Stomach (tissue), 19 donors: ENCODE measurements around the gene DAZAP2. TPM values are rescaled to one million over a fixed set of nuclear protein-coding genes. Genes with fewer than 3 reads are reported as not detected.

Experiments
- DNase-seq, 2 donors: peaks; one replicate each; pipeline versions ENCODE4 v3.0.0 to v3.0.0-alpha.2; 2013 to 2019
- H3K27ac ChIP-seq, 5 donors: fragments of 200-600 bp in 4 of 5; sonication (generic) in 4 of 5; one replicate each; pipeline ENCODE4 v1.5.1; 2013 to 2019; ENCODE audit warnings: mild to moderate bottlenecking in 1 of 5, moderate library complexity in 1 of 5
- H3K27me3 ChIP-seq, 3 donors: fragments of 200-600 bp; sonication (generic); one replicate each; pipeline ENCODE4 v1.5.1; 2017 to 2019; ENCODE audit warnings: mixed run types in 1 of 3
- H3K36me3 ChIP-seq, 4 donors: fragments of 200-600 bp; sonication (generic); 1 replicate in 3 of 4; 2 replicates in 1 of 4; pipeline ENCODE4 v1.5.1; 2016 to 2019
- H3K4me1 ChIP-seq, 4 donors: fragments of 200-600 bp; sonication (generic); one replicate each; pipeline ENCODE4 v1.5.1; 2016 to 2019
- H3K4me3 ChIP-seq, 4 donors: fragments of 200-600 bp; sonication (generic) in 3 of 4; one replicate each; pipeline ENCODE4 v1.5.1; 2016 to 2019; ENCODE audit warnings: mild to moderate bottlenecking in 1 of 4
- H3K9me3 ChIP-seq, 4 donors: fragments of 200-600 bp; sonication (generic); one replicate each; pipeline ENCODE4 v1.5.1; 2016 to 2019
- EP300 ChIP-seq: sonication (generic); formaldehyde crosslinking; IDR thresholded peaks from one replicate; pipeline ENCODE4 v1.6.1; 2017; ENCODE audit warnings: antibody characterized with exemption
- POLR2A ChIP-seq, 4 donors: fragments of 450-650 bp; IDR thresholded peaks; one replicate each; pipeline ENCODE4 v1.6.1; 2016; ENCODE audit warnings: antibody characterized with exemption in 4 of 4, control low read depth in 2 of 4, mild to moderate bottlenecking in 1 of 4, moderate library complexity in 1 of 4
- POLR2AphosphoS5 ChIP-seq, 3 donors: sonication (generic); formaldehyde crosslinking; IDR thresholded peaks; one replicate each; pipeline ENCODE4 v1.6.1; 2016; ENCODE audit warnings: antibody characterized with exemption in 3 of 3
- WGBS, 5 donors: extraction: QIAGEN DNeasy Blood & Tissue Kit in 3 of 5; methylation state at CpG; one replicate each; pipeline versions ENCODE4 v1.1.5 to v1.1.7; 2013 to 2018; 5-methylcytosine and 5-hydroxymethylcytosine counted together
- intact Hi-C: fragments of 100-400 bp; cut with DNase I; formaldehyde crosslinking; loops from one replicate; pipeline ENCODE4 v1.15.1; 2023; ENCODE audit warnings: low total_unique reads
- long read RNA-seq, 10 donors: transcript quantifications; one replicate each; lab custom pipeline, GENCODE V29; 2026
- polyA plus RNA-seq, 3 donors: library from polyadenylated mRNA; stranded (reverse); fragments of 200-250 nt; gene quantifications; one replicate each; pipeline ENCODE4 v1.2.3, GENCODE V29; 2013
- total RNA-seq, 5 donors: library from RNA; depleted of rRNA; stranded (reverse); fragments of >200 nt; gene quantifications; one replicate each; pipeline versions ENCODE4 v1.1.0 to v1.2.3, GENCODE V29; 2014 to 2016
- TF ChIP-seq, protein P1 (sequence below), 7 experiments: fragments of 450-650 bp in 4 of 7; fragments of 200-600 bp in 3 of 7; sonication (generic) in 3 of 7; IDR thresholded peaks; one replicate each; pipeline ENCODE4 v1.5.1; 2016 to 2019; ENCODE audit warnings: antibody characterized with exemption in 7 of 7, control low read depth in 2 of 7, mild to moderate bottlenecking in 1 of 7
- donor health status: healthy with polysubstance abuse.
- donor health status: Bipolar disorder and iron deficiency.
- donor health status: healthy.

DAZAP2 gene, protein sequence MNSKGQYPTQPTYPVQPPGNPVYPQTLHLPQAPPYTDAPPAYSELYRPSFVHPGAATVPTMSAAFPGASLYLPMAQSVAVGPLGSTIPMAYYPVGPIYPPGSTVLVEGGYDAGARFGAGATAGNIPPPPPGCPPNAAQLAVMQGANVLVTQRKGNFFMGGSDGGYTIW
- total RNA-seq (100 to 1,000 TPM in 3 of 5 donors, 10 to 100 TPM in 2; 37.4 to 149 (median 144) TPM), polyA plus RNA-seq (100 to 1,000 TPM; 141 to 547 (median 311) TPM)
- long read RNA-seq, donor 1, transcript DAZAP2-214 (2 exons, 3,664 nt): minor isoform, 7 of 33 reads
- long read RNA-seq, donor 1, transcript DAZAP2-201 (4 exons, 2,598 nt): major isoform, 26 of 33 reads
- long read RNA-seq, donor 1, partial matches to known transcripts: 0 of 33 reads
- long read RNA-seq, donor 1, other reads (novel, unspliced or antisense): 0 of 33 reads
- long read RNA-seq, donor 2, transcript DAZAP2-214 (2 exons, 3,664 nt): minor isoform, 19 of 87 reads
- long read RNA-seq, donor 2, transcript DAZAP2-201 (4 exons, 2,598 nt): major isoform, 47 of 87 reads
- long read RNA-seq, donor 2, partial matches to known transcripts: 18 of 87 reads
- long read RNA-seq, donor 2, other reads (novel, unspliced or antisense): 0 of 87 reads
- long read RNA-seq, donor 3, transcript DAZAP2-201 (4 exons, 2,598 nt): major isoform, 29 of 33 reads
- long read RNA-seq, donor 3, partial matches to known transcripts: 0 of 33 reads
- long read RNA-seq, donor 3, other reads (novel, unspliced or antisense): 0 of 33 reads
- long read RNA-seq, donor 4, transcript DAZAP2-201 (4 exons, 2,598 nt): major isoform, 9 of 11 reads
- long read RNA-seq, donor 4, partial matches to known transcripts: 0 of 11 reads
- long read RNA-seq, donor 4, other reads (novel, unspliced or antisense): 0 of 11 reads
- long read RNA-seq, donor 5, transcript DAZAP2-201 (4 exons, 2,598 nt): major isoform, 29 of 34 reads
- long read RNA-seq, donor 5, partial matches to known transcripts: 0 of 34 reads
- long read RNA-seq, donor 5, other reads (novel, unspliced or antisense): 0 of 34 reads
- long read RNA-seq, donor 6, transcript DAZAP2-214 (2 exons, 3,664 nt): minor isoform, 29 of 194 reads
- long read RNA-seq, donor 6, transcript DAZAP2-201 (4 exons, 2,598 nt): major isoform, 101 of 194 reads
- long read RNA-seq, donor 6, partial matches to known transcripts: 40 of 194 reads
- long read RNA-seq, donor 6, other reads (novel, unspliced or antisense): 20 of 194 reads
- long read RNA-seq, donor 7, transcript DAZAP2-214 (2 exons, 3,664 nt): minor isoform, 9 of 112 reads
- long read RNA-seq, donor 7, transcript DAZAP2-201 (4 exons, 2,598 nt): major isoform, 50 of 112 reads
- long read RNA-seq, donor 7, partial matches to known transcripts: 36 of 112 reads
- long read RNA-seq, donor 7, other reads (novel, unspliced or antisense): 15 of 112 reads
- long read RNA-seq, donor 8, transcript DAZAP2-214 (2 exons, 3,664 nt): minor isoform, 9 of 74 reads
- long read RNA-seq, donor 8, transcript DAZAP2-201 (4 exons, 2,598 nt): major isoform, 42 of 74 reads
- long read RNA-seq, donor 8, partial matches to known transcripts: 21 of 74 reads
- long read RNA-seq, donor 8, other reads (novel, unspliced or antisense): 0 of 74 reads
- long read RNA-seq, donor 9, transcript DAZAP2-201 (4 exons, 2,598 nt): major isoform, 26 of 44 reads
- long read RNA-seq, donor 9, transcript DAZAP2-214 (2 exons, 3,664 nt): minor isoform, 6 of 44 reads
- long read RNA-seq, donor 9, partial matches to known transcripts: 7 of 44 reads
- long read RNA-seq, donor 9, other reads (novel, unspliced or antisense): 0 of 44 reads
- long read RNA-seq, donor 10, transcript DAZAP2-201 (4 exons, 2,598 nt): major isoform, 29 of 52 reads
- long read RNA-seq, donor 10, transcript DAZAP2-214 (2 exons, 3,664 nt): minor isoform, 5 of 52 reads
- long read RNA-seq, donor 10, partial matches to known transcripts: 18 of 52 reads
- long read RNA-seq, donor 10, other reads (novel, unspliced or antisense): 0 of 52 reads

DNA sequence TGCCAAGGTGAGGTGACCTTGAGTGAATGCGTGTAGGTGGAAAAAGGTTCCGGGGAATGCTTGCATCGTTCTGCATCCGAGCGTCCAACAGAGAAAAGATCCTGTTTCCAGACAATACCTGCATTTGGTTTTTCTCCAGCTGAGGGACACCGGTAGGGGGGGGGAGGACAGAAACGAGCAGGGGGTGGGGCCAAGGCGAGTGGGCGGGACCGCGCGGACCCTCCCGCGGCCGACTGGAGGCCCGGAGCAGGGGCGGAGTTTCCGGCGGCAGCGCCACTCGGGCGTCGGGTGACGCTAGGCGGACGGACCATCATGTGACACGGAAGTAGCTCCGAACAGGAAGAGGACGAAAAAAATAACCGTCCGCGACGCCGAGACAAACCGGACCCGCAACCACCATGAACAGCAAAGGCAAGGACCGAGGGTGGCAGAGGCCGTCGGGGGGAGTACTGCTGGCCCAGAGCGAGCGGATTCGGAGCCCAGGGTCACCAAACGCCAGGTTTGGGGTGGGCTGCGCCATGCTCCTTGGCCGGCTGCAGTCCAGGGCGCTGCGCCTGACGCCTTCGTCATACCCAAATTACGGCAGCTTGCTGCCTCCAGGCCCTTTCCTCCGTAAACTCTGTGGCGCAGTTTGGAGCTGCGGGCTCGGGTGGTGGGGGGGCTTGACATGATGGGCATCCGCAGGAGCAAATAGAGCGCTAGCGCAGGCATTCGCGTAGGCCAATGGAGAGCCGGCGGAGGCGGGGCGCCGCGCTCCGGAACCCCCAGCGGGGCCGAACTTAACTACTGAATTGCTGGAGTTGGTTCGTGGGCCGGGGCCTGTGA is at the start of gene DAZAP2:
TSS of gene DAZAP2 (plus strand) at position 317 of the 825 bp plus-strand sequence. CDS start at position 399, 82 bp downstream.
- intact Hi-C loops: no loop called here
- peaks cover 34 to 40% (median 37%) of the 10 kb centered on the region in 4 donors for H3K36me3 ChIP-seq
- peak; percentile 98 to 99 for DNase-seq
- peaks cover 20 to 50% (median 35%) of the 10 kb centered on the region in 4 donors for H3K4me1 ChIP-seq
- H3K4me3 ChIP-seq: peak within 1 kb of the TSS; percentile 54 to 99 (median 73)
- WGBS, 5 donors: 0 to 1% (median 1%) methylated on average over 40 to 70 of the region's 70 CpGs
- peak within 1 kb of the TSS; percentile 99 to 100 (median 100) for H3K27ac ChIP-seq
- H3K9me3 ChIP-seq: no peaks in the 10 kb centered on the region
- no peaks in the 10 kb centered on the region for H3K27me3 ChIP-seq
- TF ChIP-seq POLR2A (IDR thresholded peaks at IDR 0.05) (peak in 2 of 4 donors; percentile 86 to 87), EP300 (no peak), POLR2AphosphoS5 (IDR thresholded peaks at IDR 0.05) (peak; percentile 82 to 98 (median 97))
- TF ChIP-seq, protein P1, sequence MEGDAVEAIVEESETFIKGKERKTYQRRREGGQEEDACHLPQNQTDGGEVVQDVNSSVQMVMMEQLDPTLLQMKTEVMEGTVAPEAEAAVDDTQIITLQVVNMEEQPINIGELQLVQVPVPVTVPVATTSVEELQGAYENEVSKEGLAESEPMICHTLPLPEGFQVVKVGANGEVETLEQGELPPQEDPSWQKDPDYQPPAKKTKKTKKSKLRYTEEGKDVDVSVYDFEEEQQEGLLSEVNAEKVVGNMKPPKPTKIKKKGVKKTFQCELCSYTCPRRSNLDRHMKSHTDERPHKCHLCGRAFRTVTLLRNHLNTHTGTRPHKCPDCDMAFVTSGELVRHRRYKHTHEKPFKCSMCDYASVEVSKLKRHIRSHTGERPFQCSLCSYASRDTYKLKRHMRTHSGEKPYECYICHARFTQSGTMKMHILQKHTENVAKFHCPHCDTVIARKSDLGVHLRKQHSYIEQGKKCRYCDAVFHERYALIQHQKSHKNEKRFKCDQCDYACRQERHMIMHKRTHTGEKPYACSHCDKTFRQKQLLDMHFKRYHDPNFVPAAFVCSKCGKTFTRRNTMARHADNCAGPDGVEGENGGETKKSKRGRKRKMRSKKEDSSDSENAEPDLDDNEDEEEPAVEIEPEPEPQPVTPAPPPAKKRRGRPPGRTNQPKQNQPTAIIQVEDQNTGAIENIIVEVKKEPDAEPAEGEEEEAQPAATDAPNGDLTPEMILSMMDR (IDR thresholded peaks at IDR 0.05): peak in 4 of 7 experiments; percentile 10 to 29 (median 16)

DNA sequence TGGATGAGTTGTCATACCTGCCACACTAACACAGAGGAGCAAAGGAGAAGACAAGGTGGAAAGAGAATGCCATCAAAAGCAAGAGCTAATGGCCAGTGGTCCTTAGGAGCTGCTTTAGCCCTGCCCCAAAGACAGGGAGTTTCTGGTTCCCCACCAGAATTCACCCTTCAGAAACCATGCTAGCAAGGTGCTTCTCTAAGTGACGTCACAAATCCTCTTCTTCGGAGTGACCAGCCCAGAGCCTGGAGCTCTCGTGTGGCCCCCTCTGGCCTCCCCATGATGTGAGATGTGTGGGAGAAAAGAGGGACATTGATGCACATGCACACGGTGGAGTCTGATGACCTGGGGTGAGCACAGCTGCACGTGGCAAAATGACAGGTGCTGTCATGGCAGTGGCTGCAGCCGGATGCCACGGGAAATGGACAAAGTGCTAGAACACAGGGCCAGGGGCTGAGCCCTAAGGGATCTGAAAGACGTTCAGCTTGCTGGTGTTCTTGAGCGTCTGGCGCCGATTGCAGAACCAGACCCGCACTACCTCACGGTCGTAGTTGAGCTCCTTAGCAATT is 48.8 kb upstream of the DAZAP2 start:
- intact Hi-C loops: no loop called here
- peaks cover 6 to 43% (median 34%) of the 10 kb centered on the region in 4 donors for H3K36me3 ChIP-seq
- WGBS, 5 donors: 89 to 93% (median 93%) methylated on average over 13 to 14 of the region's 14 CpGs

DNA sequence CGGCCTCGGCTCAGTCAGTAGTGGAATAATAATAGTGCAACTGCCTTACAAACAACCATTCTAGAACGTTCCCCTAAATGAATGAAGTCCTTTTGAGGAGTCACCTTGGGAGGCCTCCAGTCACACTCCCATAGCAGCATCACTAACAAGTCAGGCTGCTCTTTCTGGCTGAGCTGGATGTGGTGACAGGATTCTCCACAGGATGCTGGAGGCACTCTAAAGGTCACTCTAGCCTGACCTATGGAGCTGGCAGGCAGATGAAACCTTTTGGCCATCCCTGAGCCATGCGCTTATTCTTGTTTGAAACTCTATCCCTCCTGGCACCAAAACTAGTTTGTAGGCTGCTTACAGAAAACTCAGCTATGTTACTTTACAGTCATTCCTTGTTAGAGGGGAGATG is 47.8 kb upstream of the DAZAP2 start:
- DNase-seq: no peak
- WGBS, 5 donors: 90 to 100% (median 94%) methylated on average over 3 to 4 of the region's 4 CpGs
- H3K27ac ChIP-seq: no peak overlapping the region

More for the DNA sequence above, 48.8 kb upstream of the DAZAP2 start:
- Histone ChIP-seq H3K9me3 (no peaks in the 10 kb centered on the region), H3K4me1 (no peaks in the 10 kb centered on the region), H3K27ac (no peak overlapping the region), H3K4me3 (no peak overlapping the region), H3K27me3 (no peaks in the 10 kb centered on the region)
- no peak for TF ChIP-seq EP300
- no peak for TF ChIP-seq POLR2A (IDR thresholded peaks at IDR 0.05)
- DNase-seq: no peak

More for the DNA sequence above, 47.8 kb upstream of the DAZAP2 start:
- Histone ChIP-seq H3K4me3 (no peak overlapping the region), H3K4me1 (no peaks in the 10 kb centered on the region), H3K9me3 (no peaks in the 10 kb centered on the region), H3K27me3 (no peaks in the 10 kb centered on the region), H3K36me3 (peaks cover 6 to 43% (median 34%) of the 10 kb centered on the region in 4 donors)
- intact Hi-C loops: no loop called here
- TF ChIP-seq, protein P1 (IDR thresholded peaks at IDR 0.05): no peak
- no peak for TF ChIP-seq POLR2A (IDR thresholded peaks at IDR 0.05)
- TF ChIP-seq POLR2AphosphoS5 (IDR thresholded peaks at IDR 0.05): no peak
- no peak for TF ChIP-seq EP300
